Activated T-cell treated with anti-CD3 and anti-CD28 coated beads, Interleukin-2, amount 50 U/mL, for 24 hours (primary cell): Measurements from ENCODE around the gene AIFM3.
"Not testable (repeated sequence)": the region's sequence is repeated elsewhere in the genome, so short reads cannot be mapped to it uniquely, and the experiment has no call there.

Source experiments
- DNase-seq: peaks from one replicate; pipeline ENCODE4 v3.0.0-alpha.2; 2020
- H3K27ac Mint-ChIP-seq: 2 replicates; pipeline ENCODE4 v1.8.0; 2020; ENCODE audit warnings: mild to moderate bottlenecking, mixed read lengths
- H3K27me3 Mint-ChIP-seq: 2 replicates; pipeline ENCODE4 v1.8.0; 2020; ENCODE audit warnings: mixed read lengths
- H3K36me3 Mint-ChIP-seq: 2 replicates; pipeline ENCODE4 v1.8.0; 2020; ENCODE audit warnings: low read depth, mixed read lengths
- H3K4me1 Mint-ChIP-seq: 2 replicates; pipeline ENCODE4 v1.8.0; 2020; ENCODE audit warnings: low read depth, mixed read lengths
- H3K4me3 Mint-ChIP-seq: 2 replicates; pipeline ENCODE4 v1.8.0; 2020; ENCODE audit warnings: mild to moderate bottlenecking, moderate library complexity, mixed read lengths
- H3K9me3 Mint-ChIP-seq: 2 replicates; pipeline ENCODE4 v1.8.0; 2020; ENCODE audit warnings: mixed read lengths

Gene AIFM3

GRCh38 chr22:20937031-20937793 is 29.8 kb upstream of the AIFM3 start:
- H3K4me3 Mint-ChIP-seq, result no peak overlapping the region
- H3K27ac Mint-ChIP-seq, result peak overlapping the region; percentile 51
- no peaks in the 10 kb centered on the region for H3K9me3 Mint-ChIP-seq
- no peaks in the 10 kb centered on the region for H3K27me3 Mint-ChIP-seq
- peaks cover 77% of the 10 kb centered on the region for H3K4me1 Mint-ChIP-seq
- H3K36me3 Mint-ChIP-seq, result peaks cover 87% of the 10 kb centered on the region
- DNase-seq, result no peak

DNA sequence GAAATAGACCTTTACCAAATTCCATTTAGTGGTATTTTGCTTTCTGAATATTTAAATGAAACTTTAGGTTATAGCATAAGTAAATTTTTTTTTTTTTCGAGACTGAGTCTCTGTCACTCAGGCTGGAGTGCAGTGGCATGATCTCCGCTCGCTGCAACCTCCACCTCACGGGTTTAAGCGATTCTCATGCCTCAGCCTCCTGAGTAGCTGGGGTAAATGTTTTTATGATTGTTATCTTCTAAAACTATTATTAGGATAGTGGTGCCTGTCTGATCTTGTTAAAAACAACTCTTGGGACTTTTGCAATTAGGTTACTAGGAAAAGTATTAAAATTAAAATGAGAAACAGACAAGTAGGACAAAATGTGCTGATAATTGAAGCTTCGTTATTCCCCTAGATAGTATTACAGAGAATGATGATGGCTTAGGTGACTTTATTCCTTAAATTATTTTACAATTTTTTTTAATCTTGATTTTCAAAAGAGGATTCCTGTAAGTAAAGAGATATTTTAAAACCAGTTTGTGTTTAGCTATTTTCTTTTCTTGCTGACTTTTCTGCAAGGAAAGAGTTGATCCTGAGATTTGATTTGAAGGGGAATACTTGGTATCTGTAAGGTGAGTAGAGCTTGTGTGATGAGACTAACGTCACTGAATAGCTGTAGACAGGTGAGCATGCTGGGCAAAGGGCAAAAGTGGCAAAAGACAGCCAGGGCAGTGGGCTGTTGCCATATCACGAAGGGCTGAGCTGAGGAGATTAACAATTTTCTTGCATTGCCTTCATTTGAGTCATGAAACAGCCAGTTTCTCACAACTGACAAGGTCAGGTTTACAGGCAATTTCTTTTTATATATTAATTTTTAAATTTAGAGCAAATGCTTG is 29.0 kb upstream of the AIFM3 start:
- Mint-ChIP-seq H3K27ac (no peak overlapping the region), H3K4me3 (no peak overlapping the region), H3K4me1 (peaks cover 78% of the 10 kb centered on the region), H3K36me3 (peaks cover 90% of the 10 kb centered on the region), H3K27me3 (no peaks in the 10 kb centered on the region), H3K9me3 (no peaks in the 10 kb centered on the region)
- no peak for DNase-seq

DNA sequence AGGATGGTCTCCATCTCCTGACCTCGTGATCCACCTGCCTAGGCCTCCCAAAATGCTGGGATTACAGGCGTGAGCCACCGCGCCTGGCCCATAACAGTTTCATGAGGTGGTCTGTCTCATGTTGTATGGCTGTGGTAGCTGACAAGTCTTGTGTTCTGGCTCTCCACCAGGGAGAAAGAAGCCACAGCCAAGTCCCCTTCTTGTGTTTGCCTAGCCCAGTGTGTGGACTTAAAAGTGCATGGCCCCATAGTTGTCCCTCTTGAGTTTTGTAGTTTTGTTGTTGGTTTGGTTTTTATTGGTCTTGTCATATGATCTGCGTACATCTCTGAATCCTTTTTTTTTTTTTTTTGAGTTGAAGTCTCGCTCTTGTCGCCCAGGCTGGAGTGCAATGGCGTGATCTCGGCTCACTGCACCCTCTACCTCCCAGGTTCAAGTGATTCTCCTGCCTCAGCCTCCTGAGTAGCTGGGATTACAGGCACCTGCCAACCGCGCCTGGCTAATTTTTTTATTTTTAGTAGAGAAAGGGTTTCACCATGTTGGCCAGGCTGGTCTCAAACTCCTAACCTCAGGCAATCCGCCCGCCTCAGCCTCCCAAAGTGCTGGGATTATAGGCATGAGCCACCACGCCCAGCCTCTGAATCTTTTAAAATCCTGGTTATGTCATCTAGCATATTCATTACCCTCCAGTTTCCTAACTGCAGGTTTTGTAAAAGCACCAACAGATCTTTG is 27.4 kb upstream of the AIFM3 start:
- H3K4me1 Mint-ChIP-seq, result peaks cover 77% of the 10 kb centered on the region
- not testable (repeated sequence) for H3K4me3 Mint-ChIP-seq, H3K9me3 Mint-ChIP-seq, DNase-seq, H3K27me3 Mint-ChIP-seq, H3K27ac Mint-ChIP-seq
- peaks cover 87% of the 10 kb centered on the region for H3K36me3 Mint-ChIP-seq

- Mint-ChIP-seq H3K27me3 (no peaks in the 10 kb centered on the region), H3K4me1 (peaks cover 75% of the 10 kb centered on the region), H3K36me3 (peaks cover 85% of the 10 kb centered on the region), H3K4me3 (no peak overlapping the region), H3K9me3 (no peaks in the 10 kb centered on the region), H3K27ac (peak overlapping the region; percentile 16)
- no peak for DNase-seq
Measured at GRCh38 chr22:20940186-20940651, 26.8 kb upstream of the AIFM3 start.

- H3K27me3 Mint-ChIP-seq, result no peaks in the 10 kb centered on the region
- peaks cover 77% of the 10 kb centered on the region for H3K4me1 Mint-ChIP-seq
- H3K9me3 Mint-ChIP-seq, result no peaks in the 10 kb centered on the region
- DNase-seq, result no peak
- H3K36me3 Mint-ChIP-seq, result peaks cover 86% of the 10 kb centered on the region
- H3K4me3 Mint-ChIP-seq, result no peak overlapping the region
- no peak overlapping the region for H3K27ac Mint-ChIP-seq
Measured at GRCh38 chr22:20940904-20941385, 26.1 kb upstream of the AIFM3 start.

DNA sequence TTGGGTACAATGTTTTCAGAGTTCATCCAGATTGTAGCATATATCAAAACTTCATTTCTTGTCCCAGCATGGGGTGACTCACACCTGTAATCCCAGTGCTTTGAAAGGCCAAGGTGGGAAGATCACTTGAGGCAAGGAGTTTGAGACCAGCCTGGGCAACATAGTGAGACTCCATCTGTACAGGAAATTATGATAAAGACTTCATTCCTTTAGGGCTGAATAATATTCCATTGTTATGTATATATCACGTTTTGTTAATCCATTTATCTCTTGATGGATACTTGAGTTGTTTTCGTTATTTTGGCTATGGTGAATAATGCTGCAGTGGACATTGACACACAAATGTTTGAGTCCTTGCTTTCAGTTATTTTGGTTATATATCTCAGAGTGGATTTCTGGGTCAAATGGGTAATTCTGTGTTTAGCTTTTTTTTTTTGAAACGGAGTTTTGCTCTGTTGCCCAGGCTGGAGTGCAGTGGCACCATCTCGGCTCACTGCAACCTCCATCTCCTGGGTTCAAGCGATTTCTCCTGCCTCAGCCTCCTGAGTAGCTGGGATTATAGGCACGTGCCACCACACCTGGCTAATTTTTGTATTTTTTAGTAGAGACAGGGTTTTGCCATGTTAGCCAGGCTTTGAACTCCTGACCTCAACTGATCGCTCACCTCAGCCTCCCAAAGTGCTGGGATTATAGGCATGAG is 24.7 kb upstream of the AIFM3 start:
- not testable (repeated sequence) for H3K27ac Mint-ChIP-seq, H3K27me3 Mint-ChIP-seq, DNase-seq, H3K9me3 Mint-ChIP-seq, H3K4me3 Mint-ChIP-seq
- Mint-ChIP-seq H3K36me3 (peaks cover 84% of the 10 kb centered on the region), H3K4me1 (peaks cover 75% of the 10 kb centered on the region)

DNA sequence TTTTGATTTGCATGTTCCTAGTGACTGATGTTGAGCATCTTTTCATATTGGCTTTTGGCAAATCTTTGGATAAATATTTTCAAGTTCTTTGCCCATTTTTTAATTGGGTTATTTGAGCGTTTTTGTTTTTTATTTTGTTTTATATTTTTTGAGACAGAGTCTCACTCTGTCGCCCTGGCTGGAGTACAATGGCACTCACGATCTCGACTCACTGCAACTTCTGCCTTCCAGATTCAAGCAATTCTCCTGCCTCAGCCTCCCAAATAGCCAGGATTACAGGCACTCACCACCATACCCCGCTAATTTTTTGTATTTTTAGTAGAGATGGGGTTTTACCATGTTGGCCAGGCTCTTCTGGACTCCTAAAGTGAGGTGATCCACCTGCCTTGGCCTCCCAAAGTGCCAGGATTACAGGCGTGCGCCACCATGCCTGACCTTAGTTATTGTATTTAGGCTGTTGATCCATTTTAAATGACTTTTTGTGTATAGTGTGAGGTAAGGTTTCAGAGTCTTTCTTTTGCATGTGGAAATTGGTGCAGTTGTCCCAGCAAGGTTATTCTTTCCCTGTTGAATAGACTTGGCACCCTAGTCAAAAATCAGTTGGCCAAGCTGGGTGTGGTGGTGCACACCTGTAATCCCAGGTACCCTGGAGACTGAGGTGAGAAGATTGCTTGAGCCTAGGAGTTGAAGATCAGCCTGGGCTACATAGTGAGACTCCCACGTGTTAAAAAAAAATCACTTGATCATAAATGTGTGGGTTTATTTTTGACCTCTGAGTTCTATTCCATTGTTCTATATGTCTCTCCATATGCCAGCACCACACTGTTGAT is 23.7 kb upstream of the AIFM3 start:
- Mint-ChIP-seq H3K36me3 (peaks cover 83% of the 10 kb centered on the region), H3K27me3 (no peaks in the 10 kb centered on the region), H3K27ac (no peak overlapping the region), H3K4me3 (no peak overlapping the region), H3K9me3 (no peaks in the 10 kb centered on the region), H3K4me1 (peaks cover 73% of the 10 kb centered on the region)
- no peak for DNase-seq

DNA sequence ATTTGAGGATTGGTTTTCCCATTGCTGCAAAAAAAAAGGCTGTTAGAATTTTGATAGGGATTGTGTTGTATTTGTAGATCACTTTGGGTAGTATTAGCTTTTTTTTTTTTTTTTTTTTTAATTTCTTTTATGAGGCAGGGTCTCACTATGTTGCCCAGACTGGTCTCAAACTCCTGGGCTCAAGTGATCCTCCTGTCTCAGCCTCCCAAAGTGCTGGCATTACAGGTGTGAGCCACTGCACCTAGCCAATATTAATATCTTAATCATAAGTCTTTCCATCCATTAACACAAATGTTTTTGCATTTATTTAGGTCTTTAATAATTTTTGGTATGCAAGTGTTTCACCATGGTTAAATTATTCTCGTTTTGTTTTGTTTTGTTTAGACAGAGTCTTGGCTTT is 23.0 kb upstream of the AIFM3 start:
- no peak overlapping the region for H3K27ac Mint-ChIP-seq
- H3K36me3 Mint-ChIP-seq, result peaks cover 82% of the 10 kb centered on the region
- peaks cover 72% of the 10 kb centered on the region for H3K4me1 Mint-ChIP-seq
- H3K9me3 Mint-ChIP-seq, result no peaks in the 10 kb centered on the region
- H3K27me3 Mint-ChIP-seq, result no peaks in the 10 kb centered on the region
- H3K4me3 Mint-ChIP-seq, result no peak overlapping the region
- DNase-seq, result no peak

- Mint-ChIP-seq H3K27me3 (no peaks in the 10 kb centered on the region), H3K9me3 (no peaks in the 10 kb centered on the region), H3K4me3 (no peak overlapping the region), H3K27ac (no peak overlapping the region), H3K4me1 (peaks cover 70% of the 10 kb centered on the region), H3K36me3 (peaks cover 82% of the 10 kb centered on the region)
- no peak for DNase-seq
Measured at GRCh38 chr22:20945578-20945934, 21.5 kb upstream of the AIFM3 start.

GRCh38 chr22:20946080-20946986 is 20.7 kb upstream of the AIFM3 start:
- no peak overlapping the region for H3K4me3 Mint-ChIP-seq
- peaks cover 83% of the 10 kb centered on the region for H3K36me3 Mint-ChIP-seq
- peaks cover 62% of the 10 kb centered on the region for H3K4me1 Mint-ChIP-seq
- no peaks in the 10 kb centered on the region for H3K27me3 Mint-ChIP-seq
- DNase-seq, result no peak
- no peaks in the 10 kb centered on the region for H3K9me3 Mint-ChIP-seq
- H3K27ac Mint-ChIP-seq, result peak overlapping the region; percentile 48

DNA sequence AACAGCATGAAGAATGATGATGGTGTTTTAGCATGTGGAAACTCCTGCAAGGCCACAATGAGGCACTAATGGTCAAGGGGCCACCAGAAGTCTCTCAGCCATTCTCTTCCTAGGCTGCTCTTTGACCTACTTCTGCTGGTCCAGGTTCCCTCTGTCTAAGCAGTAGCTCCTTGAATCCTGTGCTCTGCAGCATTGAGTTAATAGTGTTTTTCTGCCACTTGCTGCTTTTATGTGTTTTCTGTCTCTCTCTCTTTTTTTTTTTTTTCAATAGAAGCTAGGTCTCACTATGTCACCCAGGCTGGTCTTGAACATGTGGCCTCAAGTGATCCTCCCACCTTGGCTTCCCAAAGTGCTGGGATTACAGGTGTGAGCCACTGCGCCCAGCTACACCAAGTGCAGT is 20.1 kb upstream of the AIFM3 start:
- no peak overlapping the region for H3K27ac Mint-ChIP-seq
- H3K36me3 Mint-ChIP-seq, result peaks cover 85% of the 10 kb centered on the region
- DNase-seq, result no peak
- peaks cover 58% of the 10 kb centered on the region for H3K4me1 Mint-ChIP-seq
- H3K4me3 Mint-ChIP-seq, result no peak overlapping the region
- no peaks in the 10 kb centered on the region for H3K9me3 Mint-ChIP-seq
- H3K27me3 Mint-ChIP-seq, result no peaks in the 10 kb centered on the region

GRCh38 chr22:20948450-20948849 is 18.6 kb upstream of the AIFM3 start:
- H3K4me3 Mint-ChIP-seq, result no peak overlapping the region
- no peaks in the 10 kb centered on the region for H3K27me3 Mint-ChIP-seq
- no peaks in the 10 kb centered on the region for H3K9me3 Mint-ChIP-seq
- H3K36me3 Mint-ChIP-seq, result peaks cover 86% of the 10 kb centered on the region
- H3K4me1 Mint-ChIP-seq, result peaks cover 45% of the 10 kb centered on the region
- DNase-seq, result no peak
- H3K27ac Mint-ChIP-seq, result no peak overlapping the region

GRCh38 chr22:20948989-20949388 is 18.1 kb upstream of the AIFM3 start:
- Mint-ChIP-seq H3K27me3 (no peaks in the 10 kb centered on the region), H3K9me3 (no peaks in the 10 kb centered on the region), H3K36me3 (peaks cover 86% of the 10 kb centered on the region), H3K4me3 (no peak overlapping the region), H3K27ac (no peak overlapping the region), H3K4me1 (peaks cover 40% of the 10 kb centered on the region)
- no peak for DNase-seq
